Stimulated activated CD4-positive, alpha-beta T cell treated with anti-CD3 and anti-CD28 coated beads, Interleukin-2, amount 100 ng/mL, for 48 hours (primary cell): ENCODE data around the gene HNRNPC.
"Not testable (repeated sequence)": the region's sequence is repeated elsewhere in the genome, so short reads cannot be mapped to it uniquely, and the experiment has no call there.

ENCODE experiments used
- DNase-seq, 2 donors: peaks; one replicate each; pipeline ENCODE4 v3.0.0-alpha.2; 2020

HNRNPC gene

GRCh38 chr14:21191261-21191808 lies 77.9 kb downstream of the HNRNPC start:
- DNase-seq, result no peak

DNA sequence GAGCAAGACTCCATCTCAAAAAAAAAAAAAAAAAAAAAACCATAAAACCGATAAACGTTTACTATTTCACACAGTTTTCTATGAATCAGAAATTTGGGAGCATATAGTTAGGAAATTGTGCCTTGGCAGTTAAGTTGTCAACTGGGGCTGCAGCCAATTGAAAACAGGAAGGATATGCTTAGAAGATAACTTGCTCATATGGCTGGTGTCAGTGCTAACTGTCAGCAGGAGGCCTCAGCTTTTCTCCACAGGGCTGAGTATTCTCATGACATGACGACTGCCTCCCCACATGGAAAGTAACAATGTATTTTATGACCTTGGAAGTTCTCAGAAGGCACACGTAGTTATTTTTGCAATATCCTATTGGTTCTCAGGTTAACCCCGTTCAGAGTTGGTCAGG lies 83.8 kb downstream of the HNRNPC start:
- DNase-seq, result no peak

- DNase-seq, result no peak
These were observed 85.0 kb downstream of the HNRNPC start for GRCh38 chr14:21184254-21184653.

DNA sequence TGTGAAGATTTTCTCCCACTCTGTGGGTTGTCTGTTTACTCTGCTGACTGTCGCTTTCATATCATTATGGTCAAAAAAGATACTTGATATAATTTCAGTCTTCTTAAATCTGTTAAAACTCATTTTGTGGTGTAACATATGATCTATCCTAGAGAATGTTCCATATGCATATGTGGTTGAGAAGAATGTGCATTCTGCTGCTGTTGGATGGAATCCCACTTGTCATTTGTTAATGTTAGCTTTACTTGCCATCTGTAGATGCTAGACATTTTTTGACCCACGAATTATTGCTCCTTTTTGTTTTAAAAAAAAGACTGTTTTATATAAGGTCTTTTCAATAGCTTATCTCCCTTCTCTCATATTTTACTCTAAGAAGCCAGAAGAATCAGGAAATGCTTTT lies 87.1 kb downstream of the HNRNPC start:
- no peak for DNase-seq

DNA sequence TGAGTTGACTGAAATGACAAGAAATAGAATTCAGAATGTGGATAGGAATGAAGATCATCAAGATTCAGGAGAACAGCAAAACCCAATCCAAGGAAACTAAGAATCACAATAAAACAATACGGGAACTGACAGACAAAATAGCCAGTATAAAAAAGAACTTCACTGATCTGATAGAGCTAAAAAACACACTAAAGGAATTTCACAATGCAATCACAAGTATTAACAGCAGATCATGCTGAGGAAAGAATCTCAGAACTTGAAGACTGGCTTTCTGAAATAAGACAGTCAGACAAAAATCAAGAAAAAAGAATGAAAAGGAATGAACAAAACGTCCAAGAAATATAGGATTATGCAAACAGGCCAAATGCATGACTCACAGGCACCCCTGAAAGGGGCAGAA lies 98.1 kb downstream of the HNRNPC start:
- DNase-seq, result no peak

GRCh38 chr14:21169573-21169972 lies 99.7 kb downstream of the HNRNPC start:
- DNase-seq, result no peak

GRCh38 chr14:21168055-21168454 lies 101.2 kb downstream of the HNRNPC start:
- DNase-seq, result no peak

- not testable (repeated sequence) for DNase-seq
These were observed 103.6 kb downstream of the HNRNPC start for GRCh38 chr14:21165670-21166069.

- DNase-seq, result not testable (repeated sequence)
These were observed 104.1 kb downstream of the HNRNPC start for GRCh38 chr14:21165002-21165605.

- no peak for DNase-seq
These were observed 105.4 kb downstream of the HNRNPC start for GRCh38 chr14:21163871-21164291.

GRCh38 chr14:21162081-21162480 lies 107.2 kb downstream of the HNRNPC start:
- DNase-seq, result no peak

DNA sequence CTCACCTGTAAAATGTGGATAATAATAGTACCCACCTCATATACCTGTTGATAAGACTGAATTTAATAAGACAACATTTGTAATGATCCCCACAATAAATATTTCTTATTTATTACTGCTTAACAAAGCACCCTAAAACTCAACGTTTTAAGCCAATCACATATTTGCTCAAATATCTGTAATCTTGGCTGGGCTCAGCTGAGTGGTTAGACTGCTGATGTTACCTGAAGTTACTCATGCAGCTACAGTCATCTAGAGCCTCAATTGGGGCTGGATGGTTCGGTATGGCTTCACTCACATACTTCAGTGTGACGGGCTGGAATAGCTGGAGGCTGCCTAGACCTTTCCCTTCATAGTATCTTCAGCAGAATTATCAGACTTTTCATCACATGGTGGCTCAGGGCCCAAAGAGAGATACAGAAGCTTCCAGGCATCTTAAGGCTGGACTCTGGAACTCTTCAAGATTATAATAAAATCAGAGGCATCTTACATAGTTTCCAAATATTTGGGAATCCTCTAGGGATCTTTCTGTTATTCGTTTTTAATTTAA lies 109.1 kb downstream of the HNRNPC start:
- no peak for DNase-seq
